Loucy (cell line): ENCODE results near the gene PLCH1.
A peak's percentile ranks its signal among the peaks of the same experiment; 100 is the strongest.

Experiments
- H2AFZ ChIP-seq: fragments of 200-600 bp; sonication (generic); 2 replicates; pipeline ENCODE4 v1.6.0; 2016; ENCODE audit warnings: antibody characterized with exemption, mild to moderate bottlenecking, low read length, moderate library complexity
- H3F3A ChIP-seq: fragments of 200-600 bp; 2 replicates; pipeline ENCODE4 v1.6.0; 2016; ENCODE audit warnings: antibody characterized with exemption, low read depth, mild to moderate bottlenecking
- H3K27me3 ChIP-seq: fragments of 200-600 bp; sonication (generic); 2 replicates; pipeline ENCODE4 v1.6.1; 2014; ENCODE audit warnings: low read length, mild to moderate bottlenecking; ENCODE audit not compliant: insufficient read depth, poor library complexity, severe bottlenecking
- H3K36me3 ChIP-seq: fragments of 200-600 bp; sonication (generic); 2 replicates; pipeline ENCODE4 v1.6.1; 2016; ENCODE audit warnings: low read length; ENCODE audit not compliant: insufficient read depth
- H3K4me1 ChIP-seq: fragments of 200-600 bp; sonication (generic); 2 replicates; pipeline ENCODE4 v1.5.1; 2014; ENCODE audit warnings: low read length, mild to moderate bottlenecking; ENCODE audit not compliant: insufficient read depth, poor library complexity, severe bottlenecking
- H3K4me2 ChIP-seq: fragments of 200-600 bp; sonication (generic); 2 replicates; pipeline ENCODE4 v1.6.0; 2014; ENCODE audit warnings: antibody characterized with exemption, low read length, low read depth, mild to moderate bottlenecking; ENCODE audit not compliant: poor library complexity, severe bottlenecking
- H3K4me3 ChIP-seq: fragments of 200-600 bp; sonication (generic); 2 replicates; pipeline ENCODE4 v1.5.1; 2014; ENCODE audit warnings: low read length, mild to moderate bottlenecking, mixed read lengths; ENCODE audit not compliant: poor library complexity, severe bottlenecking
- H3K79me2 ChIP-seq: fragments of 200-600 bp; sonication (generic); 2 replicates; pipeline ENCODE4 v1.6.1; 2014; ENCODE audit warnings: low read length; ENCODE audit not compliant: insufficient read depth
- H3K9ac ChIP-seq: fragments of 200-600 bp; sonication (generic); 2 replicates; pipeline ENCODE4 v1.6.0; 2014; ENCODE audit warnings: mild to moderate bottlenecking, low read depth, low read length, moderate library complexity; ENCODE audit not compliant: poor library complexity, severe bottlenecking
- H3K9me2 ChIP-seq: fragments of 200-600 bp; sonication (generic); replicated peaks from 2 replicates; pipeline ENCODE4 v1.6.1; 2016; ENCODE audit warnings: low read depth, low read length, mixed read lengths
- H3K9me3 ChIP-seq: fragments of 200-600 bp; sonication (generic); 2 replicates; pipeline ENCODE4 v1.6.1; 2014; ENCODE audit warnings: mild to moderate bottlenecking, antibody characterized with exemption, low read length, low read depth; ENCODE audit not compliant: insufficient read depth
- H4K20me1 ChIP-seq: fragments of 200-600 bp; sonication (generic); 2 replicates; pipeline ENCODE4 v1.6.0; 2014; ENCODE audit warnings: antibody characterized with exemption, low read length, mild to moderate bottlenecking; ENCODE audit not compliant: insufficient read depth, poor library complexity, severe bottlenecking
- CTCF ChIP-seq: fragments of 200-600 bp; sonication (generic); conservative IDR thresholded peaks from 2 replicates; pipeline ENCODE4 v1.5.1; 2014; ENCODE audit warnings: mild to moderate bottlenecking, antibody characterized with exemption, low read length
- EZH2phosphoT487 ChIP-seq: fragments of 200-600 bp; IDR thresholded peaks from 2 replicates; pipeline ENCODE4 v1.6.1; 2018; ENCODE audit warnings: antibody characterized with exemption, mild to moderate bottlenecking, moderate library complexity, borderline replicate concordance

The PLCH1 gene

GRCh38 chr3:155637567-155637966 is 107.3 kb downstream of the PLCH1 start:
- Histone ChIP-seq H3K9ac (no peak overlapping the region), H3K4me3 (no peak overlapping the region), H3K36me3 (no peaks in the 10 kb centered on the region), H3K9me2 (no peaks in the 10 kb centered on the region), H3K4me1 (no peaks in the 10 kb centered on the region), H3K27me3 (no peaks in the 10 kb centered on the region), H3K9me3 (no peaks in the 10 kb centered on the region), H3K79me2 (no peaks in the 10 kb centered on the region), H3K4me2 (no peak overlapping the region), H2AFZ (no peak overlapping the region), H3F3A (no peaks in the 10 kb centered on the region), H4K20me1 (no peaks in the 10 kb centered on the region)
- TF ChIP-seq EZH2phosphoT487: no peak
- no peak for TF ChIP-seq CTCF

- Histone ChIP-seq H2AFZ (peak overlapping the region; percentile 31; the same call in 1 of the 2 replicates), H3K36me3 (no peaks in the 10 kb centered on the region), H3F3A (no peaks in the 10 kb centered on the region), H3K4me1 (no peaks in the 10 kb centered on the region), H3K9ac (no peak overlapping the region), H3K27me3 (no peaks in the 10 kb centered on the region), H3K4me3 (no peak overlapping the region), H4K20me1 (no peaks in the 10 kb centered on the region), H3K9me3 (no peaks in the 10 kb centered on the region), H3K9me2 (no peaks in the 10 kb centered on the region), H3K79me2 (no peaks in the 10 kb centered on the region), H3K4me2 (no peak overlapping the region)
- TF ChIP-seq CTCF (no peak), EZH2phosphoT487 (no peak)
Measured at GRCh38 chr3:155635056-155635455, 109.8 kb downstream of the PLCH1 start.

GRCh38 chr3:155634121-155634719 is 110.7 kb downstream of the PLCH1 start:
- Histone ChIP-seq H3K9me3 (no peaks in the 10 kb centered on the region), H3K4me1 (no peaks in the 10 kb centered on the region), H3F3A (no peaks in the 10 kb centered on the region), H4K20me1 (no peaks in the 10 kb centered on the region), H3K27me3 (no peaks in the 10 kb centered on the region), H3K36me3 (no peaks in the 10 kb centered on the region), H3K79me2 (no peaks in the 10 kb centered on the region), H3K4me2 (no peak overlapping the region), H3K9ac (no peak overlapping the region), H2AFZ (peak overlapping the region; percentile 54; the same call in 1 of the 2 replicates), H3K4me3 (no peak overlapping the region), H3K9me2 (no peaks in the 10 kb centered on the region)
- TF ChIP-seq EZH2phosphoT487 (no peak), CTCF (no peak)
